Endometrium (tissue), 2 donors: Measurements from ENCODE around the gene PIK3C2G.

Experiments
- FAIRE-seq: peaks from 2 replicates; lab custom pipeline; 2012; peaks lifted over from hg19 to GRCh38; lab: Jason Lieb, UNC
- donor health status: control.
- donor health status: control.

PIK3C2G gene

GRCh38 chr12:18340786-18341185 lies 79.5 kb downstream of the PIK3C2G start:
- FAIRE-seq, result peak; percentile 99

- no peak for FAIRE-seq
These were observed 82.4 kb downstream of the PIK3C2G start for GRCh38 chr12:18343708-18344107.

DNA sequence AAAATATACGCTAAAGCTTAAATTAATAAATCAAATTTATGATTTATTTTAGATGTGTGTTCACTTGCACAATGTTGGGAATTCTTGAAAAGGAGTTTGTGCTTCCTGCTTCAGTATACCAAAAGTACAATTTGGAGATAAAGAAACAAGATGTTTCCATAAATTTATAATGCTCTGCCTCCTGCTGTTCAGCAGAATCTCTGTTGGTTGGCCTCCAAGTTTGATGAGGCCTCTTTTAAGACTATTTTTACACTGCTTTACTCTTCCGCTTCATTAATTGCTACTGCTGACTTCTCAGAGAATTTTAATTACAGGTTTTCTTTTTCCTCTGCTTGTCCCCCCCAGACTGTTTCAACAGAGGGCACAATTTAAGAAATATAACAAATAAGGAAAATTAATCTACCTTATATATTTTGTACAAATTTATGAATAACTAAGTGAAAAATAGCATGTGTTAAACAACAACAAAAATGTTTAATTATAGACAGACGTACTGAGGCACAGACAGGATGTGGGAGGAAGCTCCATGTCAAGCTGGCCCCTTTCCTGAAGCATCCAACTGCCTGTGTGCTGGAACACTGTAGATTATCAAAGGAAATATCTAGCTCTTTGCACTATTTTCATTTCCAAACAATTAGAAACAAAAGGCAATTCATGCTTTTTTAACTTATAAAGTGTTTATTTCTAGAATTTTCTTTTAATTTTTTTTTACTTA lies 83.9 kb downstream of the PIK3C2G start:
- peak; percentile 98 for FAIRE-seq

DNA sequence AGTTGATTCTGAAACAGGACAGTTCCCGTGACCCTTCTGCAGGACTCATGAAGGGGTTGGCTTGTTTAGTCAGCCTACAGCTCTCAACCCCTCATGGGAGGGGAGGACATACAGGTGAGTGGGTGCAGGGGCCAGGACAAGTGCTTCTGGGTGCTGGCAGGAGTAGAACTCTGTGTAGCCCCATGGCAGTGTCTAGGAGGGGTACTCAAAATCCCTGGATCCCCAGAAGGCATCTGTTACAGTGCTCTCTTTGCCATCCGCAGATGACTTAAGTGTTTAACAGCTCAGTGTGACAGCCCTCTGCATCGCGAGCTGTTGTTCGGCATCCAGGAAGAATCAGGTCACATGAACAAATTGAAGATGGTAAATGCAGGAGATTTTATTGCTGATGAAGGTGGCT lies 91.0 kb downstream of the PIK3C2G start:
- no peak for FAIRE-seq

DNA sequence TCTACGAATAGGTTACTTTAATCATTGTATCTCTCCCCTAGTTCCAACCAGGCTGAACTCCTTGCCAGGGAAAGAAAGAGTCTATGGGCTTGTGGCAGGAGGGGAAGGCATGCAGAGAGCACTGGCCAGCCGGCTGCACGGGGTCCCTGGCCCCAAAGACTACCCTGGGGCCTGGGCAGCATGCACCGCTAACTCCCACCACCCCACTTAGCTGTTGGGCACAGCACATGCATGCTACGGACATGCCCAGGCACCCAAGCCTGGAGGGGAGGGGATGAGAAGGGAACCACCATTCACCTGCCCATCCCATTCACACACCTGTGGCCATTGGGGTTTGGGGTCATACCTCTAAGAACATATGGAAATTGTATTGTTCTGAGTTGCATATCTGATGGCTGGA lies 94.1 kb downstream of the PIK3C2G start:
- FAIRE-seq, result no peak

GRCh38 chr12:18358077-18358476 lies 96.8 kb downstream of the PIK3C2G start:
- no peak for FAIRE-seq

GRCh38 chr12:18358930-18359329 lies 97.6 kb downstream of the PIK3C2G start:
- no peak for FAIRE-seq

GRCh38 chr12:18361433-18361832 lies 100.1 kb downstream of the PIK3C2G start:
- peak; percentile 35 for FAIRE-seq

DNA sequence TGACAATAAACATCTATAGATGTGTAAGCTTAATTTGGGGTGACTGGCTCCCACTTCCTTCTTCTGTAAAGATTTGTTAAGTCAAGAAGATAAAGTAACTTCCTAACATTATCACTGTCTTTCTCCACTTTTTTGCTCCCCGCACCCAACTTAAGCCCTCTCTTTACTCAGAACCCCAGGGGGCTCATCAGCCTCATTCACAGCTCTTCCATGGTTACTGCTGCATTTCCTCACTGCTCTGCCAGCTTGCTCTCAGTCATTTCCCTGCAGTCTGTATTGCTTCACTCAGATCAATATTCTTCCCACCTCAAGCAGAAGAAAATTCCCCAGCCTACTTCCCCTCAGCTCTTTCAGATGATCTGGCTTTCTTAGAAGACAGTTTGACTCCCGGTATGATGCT lies 102.0 kb downstream of the PIK3C2G start:
- no peak for FAIRE-seq

DNA sequence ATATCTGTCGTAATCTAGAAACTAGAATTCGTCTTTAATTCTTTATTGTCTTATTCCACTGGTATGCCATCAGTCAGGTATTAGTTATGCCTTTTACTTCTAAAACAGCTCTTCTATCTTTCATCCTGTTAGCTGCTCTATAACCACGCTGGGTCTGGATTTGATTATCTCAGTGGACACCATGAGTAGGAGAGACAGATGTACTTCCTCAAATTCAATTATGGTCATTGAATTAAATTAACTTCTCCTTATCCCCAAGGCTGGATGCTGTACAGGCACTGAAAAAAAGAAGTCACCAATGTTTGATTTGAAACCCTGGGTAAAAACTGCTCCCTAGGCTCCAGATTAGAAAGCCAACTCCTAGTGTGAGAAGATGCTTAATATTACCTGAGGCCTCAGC lies 107.3 kb downstream of the PIK3C2G start:
- no peak for FAIRE-seq

GRCh38 chr12:18373181-18373580 lies 111.9 kb downstream of the PIK3C2G start:
- no peak for FAIRE-seq

GRCh38 chr12:18375131-18375530 lies 113.8 kb downstream of the PIK3C2G start:
- no peak for FAIRE-seq

GRCh38 chr12:18375583-18375982 lies 114.3 kb downstream of the PIK3C2G start:
- FAIRE-seq, result no peak

GRCh38 chr12:18382236-18382885 lies 121.0 kb downstream of the PIK3C2G start:
- FAIRE-seq, result no peak

GRCh38 chr12:18383203-18383602 lies 121.9 kb downstream of the PIK3C2G start:
- FAIRE-seq, result no peak

DNA sequence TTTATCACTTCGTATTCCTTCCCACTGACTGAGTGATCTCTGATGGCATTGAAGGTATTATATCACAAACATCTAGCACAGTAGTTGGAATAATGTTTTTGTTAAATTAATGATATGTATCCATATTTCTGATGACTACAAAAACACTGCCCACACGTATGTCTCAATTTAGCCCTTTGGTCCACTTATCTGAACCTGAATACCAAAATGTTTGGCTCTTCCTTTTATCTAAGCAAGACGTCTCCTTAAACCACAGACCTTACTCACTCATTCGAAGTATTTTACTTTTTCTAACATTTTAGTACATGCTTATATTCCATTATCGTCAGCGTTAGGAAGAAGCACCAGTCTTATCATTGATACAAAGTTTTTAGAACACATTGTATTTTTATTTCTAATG lies 126.4 kb downstream of the PIK3C2G start:
- no peak for FAIRE-seq

GRCh38 chr12:18389820-18390219 lies 128.5 kb downstream of the PIK3C2G start:
- no peak for FAIRE-seq

DNA sequence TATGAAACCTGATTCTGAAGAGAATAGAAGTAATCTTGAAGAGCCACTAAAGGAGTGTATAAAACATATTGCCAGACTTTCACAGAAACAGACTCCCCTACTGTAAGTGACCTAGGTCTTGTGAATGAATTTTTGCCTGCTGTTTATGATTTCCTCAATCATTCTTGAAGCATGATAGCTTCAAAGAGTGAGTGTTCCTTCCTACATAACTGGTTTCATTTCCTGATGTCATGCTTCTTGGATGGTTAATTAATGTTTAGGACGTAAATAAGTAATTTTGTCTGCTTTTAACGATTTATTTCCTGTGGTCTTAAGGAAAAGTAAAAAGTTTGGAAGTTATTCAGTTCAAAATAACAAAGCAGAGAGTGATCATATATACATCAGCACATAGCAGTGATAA lies 129.8 kb downstream of the PIK3C2G start:
- FAIRE-seq, result no peak

- FAIRE-seq, result no peak
These were observed 133.4 kb downstream of the PIK3C2G start for GRCh38 chr12:18394742-18395141.

DNA sequence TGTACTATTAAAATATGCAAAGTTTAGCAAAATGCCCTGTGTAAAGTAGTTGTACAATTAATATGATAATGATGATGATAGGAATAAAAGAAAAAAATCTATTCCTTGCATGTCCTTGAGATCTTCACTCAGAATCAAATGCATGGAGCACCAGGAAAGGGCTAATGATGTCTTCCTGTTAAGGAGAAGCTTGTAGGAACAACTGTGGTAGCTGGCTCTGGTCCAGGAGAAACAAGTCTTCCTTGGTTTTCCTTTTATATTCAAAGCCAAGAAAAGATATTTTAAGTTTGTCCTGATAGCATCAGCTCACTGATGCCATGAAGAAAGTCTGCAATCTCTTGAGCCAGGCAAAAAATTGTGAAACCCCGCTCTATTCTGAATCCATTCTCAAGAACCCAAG lies 138.9 kb downstream of the PIK3C2G start:
- no peak for FAIRE-seq

- peak; percentile 98 for FAIRE-seq
These were observed 141.7 kb downstream of the PIK3C2G start for GRCh38 chr12:18402872-18403611.

- no peak for FAIRE-seq
These were observed 150.1 kb downstream of the PIK3C2G start for GRCh38 chr12:18411453-18411852.

DNA sequence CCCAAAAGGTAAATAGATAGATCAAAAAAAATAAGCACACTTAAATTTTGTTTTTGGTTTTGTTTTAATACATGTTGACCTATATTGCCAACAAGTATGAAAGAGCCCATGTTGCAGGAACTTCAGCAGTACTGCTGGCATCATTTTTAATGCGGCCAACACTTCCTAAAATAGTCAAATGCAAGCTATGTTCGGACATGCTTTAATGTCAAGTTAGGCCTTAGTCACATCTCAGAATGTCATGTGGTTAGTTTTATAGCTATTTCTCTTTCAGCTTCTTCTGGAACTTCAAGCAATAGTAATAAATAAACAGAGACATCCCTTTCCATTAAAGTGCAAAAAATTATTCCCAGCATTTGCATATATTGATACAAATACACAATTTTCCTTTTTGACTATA lies 153.4 kb downstream of the PIK3C2G start:
- no peak for FAIRE-seq
